Gastrocnemius medialis (tissue), 4 donors: Measurements from ENCODE around the gene RAB17.

Experiments
- POLR2A ChIP-seq, 2 donors: fragments of 450-650 bp; IDR thresholded peaks; one replicate each; pipeline ENCODE4 v1.6.1; 2017; ENCODE audit warnings: antibody characterized with exemption in 2 of 2, mild to moderate bottlenecking in 2 of 2, moderate library complexity in 2 of 2
- TF ChIP-seq, protein P1 (sequence below), 5 experiments: fragments of 450-650 bp in 3 of 5; fragments of 200-600 bp in 2 of 5; sonication (generic) in 2 of 5; IDR thresholded peaks in 4 of 5; conservative IDR thresholded peaks in 1 of 5; 1 replicate in 4 of 5; 2 replicates in 1 of 5; pipeline ENCODE4 v1.5.1; 2016 to 2019; ENCODE audit warnings: antibody characterized with exemption in 5 of 5, mild to moderate bottlenecking in 3 of 5, moderate library complexity in 3 of 5

DNA sequence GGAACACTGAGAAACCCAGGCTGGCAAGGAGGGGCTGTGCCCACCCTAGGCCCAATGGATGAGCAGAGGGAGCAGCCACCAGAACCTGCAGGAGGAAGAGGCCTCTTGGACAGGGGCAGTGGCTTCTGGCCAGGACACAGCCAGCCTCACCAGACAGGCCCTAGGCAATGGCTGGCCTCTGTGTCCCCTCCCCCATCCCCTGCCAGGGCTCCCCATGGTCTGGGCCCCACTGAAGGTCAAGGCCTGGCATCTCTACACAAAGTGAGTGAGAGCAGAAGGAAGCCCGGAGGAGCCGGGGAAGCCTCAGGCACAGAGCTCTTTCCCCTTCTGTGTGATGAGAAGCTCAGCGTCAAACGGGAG, 17.8 kb downstream of the RAB17 start:
- TF ChIP-seq, protein P1, sequence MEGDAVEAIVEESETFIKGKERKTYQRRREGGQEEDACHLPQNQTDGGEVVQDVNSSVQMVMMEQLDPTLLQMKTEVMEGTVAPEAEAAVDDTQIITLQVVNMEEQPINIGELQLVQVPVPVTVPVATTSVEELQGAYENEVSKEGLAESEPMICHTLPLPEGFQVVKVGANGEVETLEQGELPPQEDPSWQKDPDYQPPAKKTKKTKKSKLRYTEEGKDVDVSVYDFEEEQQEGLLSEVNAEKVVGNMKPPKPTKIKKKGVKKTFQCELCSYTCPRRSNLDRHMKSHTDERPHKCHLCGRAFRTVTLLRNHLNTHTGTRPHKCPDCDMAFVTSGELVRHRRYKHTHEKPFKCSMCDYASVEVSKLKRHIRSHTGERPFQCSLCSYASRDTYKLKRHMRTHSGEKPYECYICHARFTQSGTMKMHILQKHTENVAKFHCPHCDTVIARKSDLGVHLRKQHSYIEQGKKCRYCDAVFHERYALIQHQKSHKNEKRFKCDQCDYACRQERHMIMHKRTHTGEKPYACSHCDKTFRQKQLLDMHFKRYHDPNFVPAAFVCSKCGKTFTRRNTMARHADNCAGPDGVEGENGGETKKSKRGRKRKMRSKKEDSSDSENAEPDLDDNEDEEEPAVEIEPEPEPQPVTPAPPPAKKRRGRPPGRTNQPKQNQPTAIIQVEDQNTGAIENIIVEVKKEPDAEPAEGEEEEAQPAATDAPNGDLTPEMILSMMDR (IDR thresholded peaks at IDR 0.05 in 4 of 5, conservative IDR thresholded peaks at IDR 0.05 in 1 of 5), result no peak
- TF ChIP-seq POLR2A (IDR thresholded peaks at IDR 0.05), result no peak
